ENCODE measurements around the gene TMEM69.
"Not testable (repeated sequence)": the region's sequence is repeated elsewhere in the genome, so short reads cannot be mapped to it uniquely, and the experiment has no call there.

GRCh38 chr1:45717386-45717785 lies 29.4 kb downstream of the TMEM69 start:
- TF ChIP-seq, protein P1, sequence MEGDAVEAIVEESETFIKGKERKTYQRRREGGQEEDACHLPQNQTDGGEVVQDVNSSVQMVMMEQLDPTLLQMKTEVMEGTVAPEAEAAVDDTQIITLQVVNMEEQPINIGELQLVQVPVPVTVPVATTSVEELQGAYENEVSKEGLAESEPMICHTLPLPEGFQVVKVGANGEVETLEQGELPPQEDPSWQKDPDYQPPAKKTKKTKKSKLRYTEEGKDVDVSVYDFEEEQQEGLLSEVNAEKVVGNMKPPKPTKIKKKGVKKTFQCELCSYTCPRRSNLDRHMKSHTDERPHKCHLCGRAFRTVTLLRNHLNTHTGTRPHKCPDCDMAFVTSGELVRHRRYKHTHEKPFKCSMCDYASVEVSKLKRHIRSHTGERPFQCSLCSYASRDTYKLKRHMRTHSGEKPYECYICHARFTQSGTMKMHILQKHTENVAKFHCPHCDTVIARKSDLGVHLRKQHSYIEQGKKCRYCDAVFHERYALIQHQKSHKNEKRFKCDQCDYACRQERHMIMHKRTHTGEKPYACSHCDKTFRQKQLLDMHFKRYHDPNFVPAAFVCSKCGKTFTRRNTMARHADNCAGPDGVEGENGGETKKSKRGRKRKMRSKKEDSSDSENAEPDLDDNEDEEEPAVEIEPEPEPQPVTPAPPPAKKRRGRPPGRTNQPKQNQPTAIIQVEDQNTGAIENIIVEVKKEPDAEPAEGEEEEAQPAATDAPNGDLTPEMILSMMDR (IDR thresholded peaks at IDR 0.05) = not testable (repeated sequence)
- not testable (repeated sequence) for TF ChIP-seq ZFX (IDR thresholded peaks at IDR 0.05; ENCODE audit: borderline replicate concordance)
